Vagina (tissue), 2 donors: Measurements from ENCODE around the gene ATF5. TPM values are rescaled to one million over a fixed set of nuclear protein-coding genes. Genes with fewer than 3 reads are reported as not detected.

ENCODE experiments used
- DNase-seq, 2 donors: peaks; one replicate each; pipeline ENCODE4 v3.0.0-alpha.2; 2017; ENCODE audit errors: extremely low spot score in 2 of 2
- H3K27ac ChIP-seq: fragments of 200-600 bp; sonication (generic); one replicate; pipeline ENCODE4 v1.5.1; 2019
- H3K27me3 ChIP-seq: fragments of 200-600 bp; sonication (generic); one replicate; pipeline ENCODE4 v1.5.1; 2019
- H3K36me3 ChIP-seq, 2 donors: fragments of 200-600 bp; sonication (generic); one replicate each; pipeline ENCODE4 v1.5.1; 2017 to 2019
- H3K4me1 ChIP-seq: fragments of 200-600 bp; sonication (generic); one replicate; pipeline ENCODE4 v1.5.1; 2019
- H3K4me3 ChIP-seq, 2 donors: fragments of 200-600 bp; sonication (generic); 1 replicate in 1 of 2; 2 replicates in 1 of 2; pipeline ENCODE4 v1.5.1; 2016 to 2019
- H3K9me3 ChIP-seq: fragments of 200-600 bp; sonication (generic); one replicate; pipeline ENCODE4 v1.5.1; 2019
- CTCF ChIP-seq, 3 experiments: fragments of 450-650 bp in 2 of 3; fragments of 200-600 bp in 1 of 3; sonication (generic) in 1 of 3; IDR thresholded peaks; one replicate each; pipeline ENCODE4 v1.5.1; 2017 to 2019; ENCODE audit warnings: antibody characterized with exemption in 3 of 3, mild to moderate bottlenecking in 2 of 3, moderate library complexity in 2 of 3
- POLR2A ChIP-seq, 2 donors: fragments of 450-650 bp; IDR thresholded peaks; one replicate each; pipeline ENCODE4 v1.6.1; 2017; ENCODE audit warnings: antibody characterized with exemption in 2 of 2, mild to moderate bottlenecking in 2 of 2, moderate library complexity in 2 of 2
- POLR2AphosphoS5 ChIP-seq, 2 donors: sonication (generic); formaldehyde crosslinking; IDR thresholded peaks; one replicate each; pipeline ENCODE4 v1.9.0; 2017; ENCODE audit warnings: antibody characterized with exemption in 2 of 2, mild to moderate bottlenecking in 2 of 2, low read depth in 1 of 2; ENCODE audit not compliant: insufficient read depth in 1 of 2
- intact Hi-C: fragments of 100-400 bp; cut with DNase I; formaldehyde crosslinking; loops from one replicate; pipeline ENCODE4 v1.15.1; 2023
- total RNA-seq: library from RNA; depleted of rRNA; stranded (reverse); fragments of >200 nt; gene quantifications from one replicate; pipeline ENCODE4 v1.2.3, GENCODE V29; 2016

The ATF5 gene
- total RNA-seq, 1 donor from 2014 or later = 5.6 TPM

- H3K27ac ChIP-seq = no peak overlapping the region
- H3K27me3 ChIP-seq = no peaks in the 10 kb centered on the region
- no peak overlapping the region for H3K4me3 ChIP-seq
- intact Hi-C loops = no loop called here
- TF ChIP-seq POLR2AphosphoS5 (IDR thresholded peaks at IDR 0.05; ENCODE audit: insufficient read depth in 1 of 2, low read depth in 1 of 2) = no peak
- no peaks in the 10 kb centered on the region for H3K36me3 ChIP-seq
- no peaks in the 10 kb centered on the region for H3K9me3 ChIP-seq
- H3K4me1 ChIP-seq = no peaks in the 10 kb centered on the region
- DNase-seq = no peak
Observed at GRCh38 chr19:49950590-49950948, 21.6 kb downstream of the ATF5 start.

DNA sequence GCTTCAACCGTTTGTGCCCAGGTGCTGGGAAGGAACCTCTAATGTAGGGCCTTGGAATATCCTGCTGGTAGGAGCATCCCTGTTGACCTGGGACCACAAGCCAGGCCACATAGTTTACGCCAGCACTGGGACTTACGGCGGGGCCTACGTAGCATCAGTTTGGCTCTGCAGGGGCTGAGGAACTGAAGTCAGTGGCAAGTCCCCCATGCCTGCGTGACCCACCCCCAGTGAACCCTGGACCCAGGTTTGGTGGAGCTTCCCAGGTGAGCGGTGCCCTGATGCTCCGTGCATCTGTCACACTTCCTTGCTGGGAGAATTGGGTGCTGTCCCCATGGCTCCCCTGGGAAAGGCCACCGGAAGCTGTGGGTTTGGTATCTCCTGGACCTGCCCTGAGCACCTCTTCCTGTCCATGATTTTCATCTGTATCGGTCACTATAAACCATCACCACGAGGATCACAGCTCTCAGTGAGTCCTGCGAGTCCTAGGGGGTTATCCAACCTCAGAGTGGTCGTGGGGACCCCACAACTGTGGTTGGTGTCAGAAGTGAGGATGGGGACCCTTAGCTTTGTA is 22.0 kb downstream of the ATF5 start:
- TF ChIP-seq POLR2A (IDR thresholded peaks at IDR 0.05) (no peak), CTCF (IDR thresholded peaks at IDR 0.05) (no peak), POLR2AphosphoS5 (IDR thresholded peaks at IDR 0.05; ENCODE audit: insufficient read depth in 1 of 2, low read depth in 1 of 2) (no peak)
- Histone ChIP-seq H3K27me3 (no peaks in the 10 kb centered on the region), H3K9me3 (no peaks in the 10 kb centered on the region), H3K4me1 (no peaks in the 10 kb centered on the region), H3K27ac (no peak overlapping the region), H3K36me3 (no peaks in the 10 kb centered on the region), H3K4me3 (no peak overlapping the region)
- DNase-seq = no peak
- intact Hi-C loops = no loop called here

DNA sequence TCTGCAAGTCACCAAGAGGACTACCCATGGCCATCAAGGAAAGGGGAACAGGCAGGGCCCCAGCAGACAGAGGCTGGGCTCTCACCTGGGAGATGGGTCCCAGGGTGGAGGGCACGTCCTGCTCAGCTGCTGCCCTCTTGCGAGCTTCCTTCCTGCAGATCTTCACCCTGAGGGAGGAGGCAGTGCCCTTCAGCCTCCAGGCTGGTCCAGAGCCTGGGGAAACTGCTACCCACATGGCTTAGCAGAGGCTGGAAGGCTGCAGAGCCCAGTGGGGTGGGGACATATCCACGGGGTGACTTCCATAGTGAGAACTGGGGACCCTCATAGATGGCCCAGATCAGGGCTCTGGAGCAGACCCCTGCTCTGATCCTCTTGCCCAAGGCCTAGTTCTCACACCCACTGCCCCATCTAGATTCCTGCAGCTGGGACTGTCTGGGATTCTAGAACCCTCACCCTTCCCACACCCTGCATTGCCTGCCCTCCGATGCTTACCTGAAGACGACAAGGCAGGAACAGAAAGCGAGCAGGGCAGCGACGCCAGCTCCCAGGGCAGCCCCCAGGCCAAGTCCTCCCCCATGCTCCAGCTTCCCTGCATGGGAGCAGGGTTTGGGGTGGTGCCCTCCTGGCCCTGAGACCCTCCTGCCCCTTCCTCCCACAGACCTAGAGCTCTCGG is 22.9 kb downstream of the ATF5 start:
- H3K27me3 ChIP-seq = peaks cover 4% of the 10 kb centered on the region
- H3K36me3 ChIP-seq = no peaks in the 10 kb centered on the region
- H3K27ac ChIP-seq = no peak overlapping the region
- TF ChIP-seq POLR2AphosphoS5 (IDR thresholded peaks at IDR 0.05; ENCODE audit: insufficient read depth in 1 of 2, low read depth in 1 of 2) (no peak), POLR2A (IDR thresholded peaks at IDR 0.05) (no peak), CTCF (IDR thresholded peaks at IDR 0.05) (no peak)
- H3K4me3 ChIP-seq = no peak overlapping the region
- intact Hi-C loops = no loop called here
- no peak for DNase-seq
- H3K9me3 ChIP-seq = no peaks in the 10 kb centered on the region
- H3K4me1 ChIP-seq = no peaks in the 10 kb centered on the region

- TF ChIP-seq POLR2AphosphoS5 (IDR thresholded peaks at IDR 0.05; ENCODE audit: insufficient read depth in 1 of 2, low read depth in 1 of 2) (no peak), POLR2A (IDR thresholded peaks at IDR 0.05) (no peak), CTCF (IDR thresholded peaks at IDR 0.05) (no peak)
- no peak overlapping the region for H3K4me3 ChIP-seq
- DNase-seq = no peak
- H3K27me3 ChIP-seq = peaks cover 4% of the 10 kb centered on the region
- no peaks in the 10 kb centered on the region for H3K36me3 ChIP-seq
- H3K27ac ChIP-seq = no peak overlapping the region
- H3K9me3 ChIP-seq = no peaks in the 10 kb centered on the region
- intact Hi-C loops = no loop called here
- no peaks in the 10 kb centered on the region for H3K4me1 ChIP-seq
Observed at GRCh38 chr19:49952479-49952836, 23.5 kb downstream of the ATF5 start.

DNA sequence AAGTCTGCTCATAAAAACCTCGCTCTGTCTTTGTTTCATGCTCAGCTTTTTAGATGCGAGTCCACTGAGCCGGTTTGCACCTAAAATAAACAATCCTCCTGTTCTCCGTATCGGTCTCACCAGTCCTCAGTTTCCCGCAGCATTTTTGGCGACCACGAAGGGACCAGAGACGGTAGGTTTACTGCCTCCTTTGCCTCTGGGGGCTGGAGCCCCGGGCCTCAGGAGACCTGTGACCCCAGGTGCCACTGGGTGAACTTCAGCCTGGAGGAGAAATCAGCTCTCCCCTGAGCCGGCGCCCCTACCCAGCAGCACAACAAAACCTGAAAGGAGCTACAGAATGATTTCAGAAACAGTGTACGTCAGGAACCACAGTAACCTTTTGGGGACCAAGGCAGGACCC is 23.9 kb downstream of the ATF5 start:
- Histone ChIP-seq H3K4me3 (no peak overlapping the region), H3K36me3 (no peaks in the 10 kb centered on the region), H3K4me1 (no peaks in the 10 kb centered on the region), H3K9me3 (no peaks in the 10 kb centered on the region), H3K27me3 (peaks cover 4% of the 10 kb centered on the region), H3K27ac (no peak overlapping the region)
- intact Hi-C loops = no loop called here
- TF ChIP-seq CTCF (IDR thresholded peaks at IDR 0.05) (no peak), POLR2A (IDR thresholded peaks at IDR 0.05) (no peak), POLR2AphosphoS5 (IDR thresholded peaks at IDR 0.05; ENCODE audit: insufficient read depth in 1 of 2, low read depth in 1 of 2) (no peak)
- no peak for DNase-seq
